ENCODE measurements around the gene FIBCD1.

- no peak for TF ChIP-seq CTCF (optimal IDR thresholded peaks at IDR 0.05 in 1 of 3, IDR thresholded peaks at IDR 0.05 in 1 of 3, conservative IDR thresholded peaks at IDR 0.05 in 1 of 3; ENCODE audit: extremely low read depth in 1 of 3, insufficient read depth in 2 of 3, low read length in 3 of 3)
- no peak for TF ChIP-seq EZH2 (IDR thresholded peaks at IDR 0.05; ENCODE audit: low read length)
Observed at GRCh38 chr9:130872508-130872907, 66.5 kb downstream of the FIBCD1 start.

Measured in keratinocyte (primary cell).